Measurements from ENCODE around the gene SH3BP1.

DNA sequence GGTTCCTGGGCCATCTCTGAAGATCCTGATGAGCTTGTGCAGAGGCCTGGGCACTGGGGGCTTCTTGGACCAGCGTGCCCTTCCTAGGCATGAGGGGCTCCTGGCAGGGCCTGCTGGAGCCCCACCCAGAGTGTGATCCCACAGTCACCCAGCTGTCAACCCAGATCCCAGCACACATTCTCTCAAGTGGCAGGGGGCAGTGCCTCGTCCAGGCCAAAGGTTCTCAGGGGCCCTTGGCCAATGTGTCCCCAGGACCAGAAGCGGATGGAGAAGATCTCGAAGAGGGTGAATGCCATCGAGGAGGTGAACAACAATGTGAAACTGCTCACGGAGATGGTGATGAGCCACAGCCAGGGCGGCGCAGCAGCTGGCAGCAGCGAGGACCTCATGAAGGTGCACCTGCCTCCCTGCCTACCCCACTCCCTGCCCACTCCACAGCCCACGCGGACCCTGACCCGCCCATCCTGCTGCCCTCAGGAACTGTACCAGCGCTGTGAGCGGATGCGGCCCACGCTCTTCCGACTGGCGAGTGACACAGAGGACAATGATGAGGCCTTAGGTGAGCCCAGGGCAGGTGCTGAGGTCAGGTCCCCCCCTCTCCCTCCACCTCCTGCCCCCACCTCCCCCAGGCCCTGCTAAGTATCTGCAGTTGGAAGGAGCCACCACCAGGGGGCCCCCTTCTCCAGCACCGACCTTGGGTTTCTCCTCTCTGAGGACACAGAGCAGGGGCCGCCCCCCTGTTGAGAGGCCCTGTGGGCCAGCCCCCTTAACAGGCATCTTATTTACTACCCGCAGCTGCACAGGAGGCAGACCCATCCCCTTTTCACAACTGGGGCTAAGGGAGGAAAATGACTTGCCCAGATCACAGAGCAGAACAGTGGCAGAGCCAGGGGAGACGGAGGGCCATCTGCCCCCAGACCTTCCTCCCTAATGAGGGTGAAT lies 16.1 kb upstream of the SH3BP1 start:
- TF ChIP-seq, protein P1, sequence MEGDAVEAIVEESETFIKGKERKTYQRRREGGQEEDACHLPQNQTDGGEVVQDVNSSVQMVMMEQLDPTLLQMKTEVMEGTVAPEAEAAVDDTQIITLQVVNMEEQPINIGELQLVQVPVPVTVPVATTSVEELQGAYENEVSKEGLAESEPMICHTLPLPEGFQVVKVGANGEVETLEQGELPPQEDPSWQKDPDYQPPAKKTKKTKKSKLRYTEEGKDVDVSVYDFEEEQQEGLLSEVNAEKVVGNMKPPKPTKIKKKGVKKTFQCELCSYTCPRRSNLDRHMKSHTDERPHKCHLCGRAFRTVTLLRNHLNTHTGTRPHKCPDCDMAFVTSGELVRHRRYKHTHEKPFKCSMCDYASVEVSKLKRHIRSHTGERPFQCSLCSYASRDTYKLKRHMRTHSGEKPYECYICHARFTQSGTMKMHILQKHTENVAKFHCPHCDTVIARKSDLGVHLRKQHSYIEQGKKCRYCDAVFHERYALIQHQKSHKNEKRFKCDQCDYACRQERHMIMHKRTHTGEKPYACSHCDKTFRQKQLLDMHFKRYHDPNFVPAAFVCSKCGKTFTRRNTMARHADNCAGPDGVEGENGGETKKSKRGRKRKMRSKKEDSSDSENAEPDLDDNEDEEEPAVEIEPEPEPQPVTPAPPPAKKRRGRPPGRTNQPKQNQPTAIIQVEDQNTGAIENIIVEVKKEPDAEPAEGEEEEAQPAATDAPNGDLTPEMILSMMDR (conservative IDR thresholded peaks at IDR 0.05 in 1 of 2, IDR thresholded peaks at IDR 0.05 in 1 of 2; ENCODE audit: low read depth in 1 of 2, low read length in 2 of 2), result peak; percentile 63 to 67
- no peak for TF ChIP-seq EZH2 (IDR thresholded peaks at IDR 0.05; ENCODE audit: low read length, missing control alignments)
